ENCODE results near the gene IFTAP. TPM values are rescaled to one million over a fixed set of nuclear protein-coding genes. Genes with fewer than 3 reads are reported as not detected.

The IFTAP gene
- total RNA-seq, 4 donors from 2014 or later: 9.5 to 25.2 (median 16.8) TPM

- DNase-seq (ENCODE audit: low spot score) (no peak), ATAC-seq (ENCODE audit: low FRiP score) (no peak)
- no peak for TF ChIP-seq CTCF (IDR thresholded peaks at IDR 0.05)
These were observed 89.5 kb downstream of the IFTAP start for GRCh38 chr11:36683818-36684217.

- no peak for ATAC-seq (ENCODE audit: low FRiP score)
- no peak for DNase-seq (ENCODE audit: low spot score)
These were observed 90.8 kb downstream of the IFTAP start for GRCh38 chr11:36684840-36685801.

GRCh38 chr11:36688132-36688531, 93.8 kb downstream of the IFTAP start:
- no peak for TF ChIP-seq CTCF (IDR thresholded peaks at IDR 0.05)
- DNase-seq (ENCODE audit: low spot score) (no peak), ATAC-seq (ENCODE audit: low FRiP score) (no peak)

More at GRCh38 chr11:36684840-36685801, 90.8 kb downstream of the IFTAP start:
- no peak for TF ChIP-seq CTCF (IDR thresholded peaks at IDR 0.05)

- TF ChIP-seq CTCF (IDR thresholded peaks at IDR 0.05): no peak
- DNase-seq (ENCODE audit: low spot score) (no peak), ATAC-seq (ENCODE audit: low FRiP score) (no peak)
These were observed 94.4 kb downstream of the IFTAP start for GRCh38 chr11:36688571-36689291.

- ATAC-seq (ENCODE audit: low FRiP score) (no peak), DNase-seq (ENCODE audit: low spot score) (no peak)
- TF ChIP-seq CTCF (IDR thresholded peaks at IDR 0.05): no peak
These were observed 95.1 kb downstream of the IFTAP start for GRCh38 chr11:36689442-36689841.

- ATAC-seq (ENCODE audit: low FRiP score) (no peak), DNase-seq (ENCODE audit: low spot score) (no peak)
- no peak for TF ChIP-seq CTCF (IDR thresholded peaks at IDR 0.05)
These were observed 98.4 kb downstream of the IFTAP start for GRCh38 chr11:36692704-36693103.

All from omental fat pad (tissue), 4 donors.